SK-N-MC (cell line): ENCODE measurements around the gene CCDC88A.

ENCODE experiments used
- EZH2 ChIP-seq: fragments of 200-600 bp; sonication (generic); IDR thresholded peaks from one replicate; pipeline ENCODE4 v1.6.1; 2017; ENCODE audit warnings: antibody characterized with exemption
- POLR2AphosphoS5 ChIP-seq: IDR thresholded peaks from 2 replicates; pipeline ENCODE4 v1.6.1; 2012; ENCODE audit warnings: mild to moderate bottlenecking, low read depth, low read length, borderline replicate concordance

- no peak for TF ChIP-seq EZH2
- TF ChIP-seq POLR2AphosphoS5, result no peak
Measured at GRCh38 chr2:55459714-55460274, 40.1 kb upstream of the CCDC88A start.
